IPS-NIHi7 (cell line): ENCODE results near the gene POLR3G.

Source experiments
- DNase-seq: peaks from one replicate; pipeline ENCODE4 v3.0.0; 2012; ENCODE audit warnings: mixed read lengths; ENCODE audit errors: extremely low spot score

POLR3G gene

GRCh38 chr5:90503596-90503995 is 28.9 kb downstream of the POLR3G start:
- DNase-seq = no peak

DNA sequence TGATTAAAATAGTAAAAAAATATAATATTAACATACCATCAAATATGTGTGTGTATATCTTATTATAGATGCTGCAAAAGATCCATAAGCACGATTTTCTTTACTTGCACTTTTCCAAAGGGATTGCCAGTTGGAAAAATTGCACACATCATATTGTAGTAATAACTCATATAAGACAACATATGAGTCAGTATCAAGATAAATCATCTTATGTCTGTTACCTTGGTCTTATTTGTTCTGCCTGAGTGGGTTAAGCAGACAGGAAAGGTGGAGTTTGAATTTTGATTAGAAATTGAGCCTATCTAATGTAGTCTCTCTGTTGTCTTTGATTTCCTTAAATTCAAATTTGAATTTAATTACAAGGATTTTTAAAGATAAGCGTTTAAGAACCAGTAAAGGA is 30.1 kb downstream of the POLR3G start:
- DNase-seq = no peak

- no peak for DNase-seq
Observed at GRCh38 chr5:90506221-90506620, 31.6 kb downstream of the POLR3G start.

- DNase-seq = no peak
Observed at GRCh38 chr5:90510438-90510837, 35.8 kb downstream of the POLR3G start.

- DNase-seq = no peak
Observed at GRCh38 chr5:90514520-90514919, 39.9 kb downstream of the POLR3G start.

GRCh38 chr5:90518661-90519060 is 44.0 kb downstream of the POLR3G start:
- no peak for DNase-seq

GRCh38 chr5:90519081-90519480 is 44.4 kb downstream of the POLR3G start:
- DNase-seq = no peak

DNA sequence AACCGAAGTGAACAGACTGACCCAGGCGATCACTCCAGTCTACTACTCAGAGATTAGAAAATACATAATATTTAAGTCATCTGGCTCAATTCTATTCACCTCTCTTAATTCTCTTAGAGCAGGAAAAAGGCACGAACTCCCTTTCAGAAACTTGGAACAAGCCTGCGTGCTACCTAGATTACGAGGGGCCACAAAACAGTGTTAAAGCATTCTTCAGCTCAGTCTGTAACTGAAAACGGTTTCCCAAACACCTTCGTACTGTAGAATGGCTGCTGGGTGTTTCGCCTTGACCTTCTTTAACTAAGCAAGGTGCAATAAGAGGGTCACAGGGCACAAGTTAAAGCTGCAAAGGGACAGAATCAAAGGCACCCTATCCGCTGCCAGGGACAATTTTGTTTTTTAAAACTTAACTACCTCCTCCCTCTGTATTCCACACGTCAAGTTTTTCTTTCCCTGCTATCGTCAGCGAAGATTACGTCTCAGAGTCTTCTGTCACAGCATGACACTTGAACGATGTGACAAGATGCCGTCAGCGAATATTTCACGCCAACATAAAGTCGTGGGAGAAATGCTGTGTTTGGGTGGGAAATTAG is 54.0 kb downstream of the POLR3G start:
- DNase-seq = no peak

DNA sequence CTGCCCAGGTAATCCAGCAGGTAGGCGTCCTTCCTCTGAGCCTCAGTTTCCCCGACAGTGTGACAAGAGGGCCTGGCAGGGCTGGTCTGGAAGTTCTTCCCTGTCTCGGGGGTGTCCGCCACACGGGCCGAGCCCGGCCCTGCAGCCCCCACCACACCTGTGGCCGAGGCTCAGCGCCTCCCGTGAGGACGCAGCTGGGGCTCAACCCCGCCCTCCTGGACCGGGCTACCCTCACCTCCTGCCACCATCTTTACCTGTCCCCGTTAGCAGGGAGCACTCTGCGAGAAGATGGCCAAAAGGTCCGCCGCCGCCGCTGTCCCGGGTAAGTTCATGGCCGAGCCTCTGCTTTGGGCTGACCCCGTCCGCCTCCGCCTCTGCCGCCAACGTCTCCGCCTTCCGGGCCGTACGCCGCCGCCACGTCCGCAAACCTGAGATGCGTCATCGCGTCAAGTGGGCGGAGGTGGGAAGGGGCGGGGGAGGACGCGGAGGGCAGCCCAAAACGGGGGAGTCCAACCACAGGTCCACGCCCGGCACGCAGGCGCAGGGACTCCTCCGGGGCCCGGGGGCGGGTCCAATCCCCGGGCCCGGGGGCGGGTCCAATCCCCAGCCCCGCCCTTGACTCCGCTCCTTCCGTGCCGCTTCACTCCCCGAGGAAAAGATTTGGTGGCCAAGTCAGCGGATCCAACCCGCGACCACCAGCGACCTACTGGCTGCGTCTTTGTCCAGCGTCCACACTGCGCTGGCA is 54.7 kb downstream of the POLR3G start, which contains the start of gene LYSMD3:
Gene LYSMD3, minus strand, starts transcription at position 391 of the 745 bp plus-strand sequence. CDS start 4,295 bp downstream, outside the sequence.
- DNase-seq = peak; percentile 99

DNA sequence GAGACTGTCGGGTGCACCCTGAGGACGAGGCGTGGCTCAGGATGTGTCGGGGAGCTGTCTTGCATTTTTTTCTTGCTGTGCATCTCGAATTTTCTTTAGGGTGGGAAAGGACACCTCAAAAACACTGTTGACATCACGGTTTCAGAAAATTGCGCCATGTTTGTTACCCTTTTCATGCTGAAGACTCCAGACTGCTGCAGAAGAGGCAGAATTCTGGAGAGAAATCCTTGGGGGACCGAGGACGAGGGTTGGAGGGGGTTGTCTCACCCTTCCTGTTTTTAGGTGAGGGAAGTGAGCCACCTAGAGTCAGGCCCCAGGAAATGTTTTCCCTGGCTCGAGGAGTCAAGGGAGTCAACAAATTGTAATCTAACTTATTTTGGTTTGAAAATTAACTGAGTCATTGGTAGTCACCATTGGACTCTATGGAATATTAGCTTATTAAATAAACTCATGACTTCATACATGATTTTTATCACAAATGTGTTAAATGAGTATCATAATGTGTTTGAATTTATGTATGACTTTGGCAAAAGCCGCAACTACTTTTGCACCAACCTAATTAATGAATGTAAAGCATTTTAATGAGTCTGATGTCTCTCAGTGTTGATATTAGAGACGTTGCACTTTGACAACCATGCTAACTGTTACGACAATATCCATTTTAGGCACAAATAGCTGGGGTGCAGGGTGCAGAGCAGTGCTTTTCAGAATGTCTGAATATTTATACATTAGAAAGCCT is 55.4 kb downstream of the POLR3G start:
- peak; percentile 72 for DNase-seq

- no peak for DNase-seq
Observed at GRCh38 chr5:90530736-90531487, 56.2 kb downstream of the POLR3G start.

GRCh38 chr5:90533794-90534193 is 59.1 kb downstream of the POLR3G start:
- DNase-seq = no peak

GRCh38 chr5:90534922-90535321 is 60.3 kb downstream of the POLR3G start:
- DNase-seq = no peak

GRCh38 chr5:90542827-90543519 is 68.3 kb downstream of the POLR3G start:
- DNase-seq = no peak

DNA sequence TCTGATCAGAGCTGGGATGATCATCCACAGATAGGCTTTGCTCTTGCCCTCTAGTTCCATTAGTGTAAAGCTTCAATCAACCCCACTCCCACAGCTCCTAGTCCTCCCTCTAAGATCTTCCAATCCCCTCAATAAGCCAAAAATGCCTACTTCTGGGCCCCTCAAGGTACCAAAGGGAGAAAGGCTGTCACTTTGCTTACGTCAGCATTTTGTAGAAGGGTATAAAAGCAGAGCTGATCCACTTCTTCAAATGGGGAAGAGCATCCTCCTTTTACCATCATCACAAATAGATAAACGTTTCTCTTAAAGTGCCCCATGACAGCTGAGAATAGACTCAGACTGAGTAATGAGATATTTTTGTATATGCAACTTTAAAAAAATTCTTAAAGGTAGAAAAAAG is 70.8 kb downstream of the POLR3G start:
- DNase-seq = no peak

GRCh38 chr5:90546216-90546837 is 71.7 kb downstream of the POLR3G start:
- DNase-seq = no peak

DNA sequence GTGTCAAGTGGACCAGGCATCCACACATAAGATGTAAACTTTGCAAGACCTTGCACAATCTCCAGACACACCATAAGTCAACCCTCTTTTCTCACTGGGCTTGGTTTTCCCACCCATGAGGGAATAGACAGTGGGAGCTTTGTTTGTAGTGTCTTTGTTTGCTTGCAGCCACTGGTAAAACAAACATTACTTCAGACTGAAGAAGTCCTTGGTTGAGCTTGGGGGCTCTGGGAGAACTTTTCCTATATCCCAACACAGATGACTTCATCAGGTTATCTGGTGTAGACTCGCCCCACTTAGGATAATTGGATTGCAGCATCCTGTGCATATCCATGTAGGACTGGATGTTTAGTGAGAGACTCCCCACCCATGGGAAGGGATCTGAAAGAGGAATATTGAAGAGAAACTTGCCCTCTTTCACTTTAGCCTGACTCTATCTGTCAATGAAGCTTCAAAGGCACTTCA is 72.4 kb downstream of the POLR3G start:
- DNase-seq = no peak

DNA sequence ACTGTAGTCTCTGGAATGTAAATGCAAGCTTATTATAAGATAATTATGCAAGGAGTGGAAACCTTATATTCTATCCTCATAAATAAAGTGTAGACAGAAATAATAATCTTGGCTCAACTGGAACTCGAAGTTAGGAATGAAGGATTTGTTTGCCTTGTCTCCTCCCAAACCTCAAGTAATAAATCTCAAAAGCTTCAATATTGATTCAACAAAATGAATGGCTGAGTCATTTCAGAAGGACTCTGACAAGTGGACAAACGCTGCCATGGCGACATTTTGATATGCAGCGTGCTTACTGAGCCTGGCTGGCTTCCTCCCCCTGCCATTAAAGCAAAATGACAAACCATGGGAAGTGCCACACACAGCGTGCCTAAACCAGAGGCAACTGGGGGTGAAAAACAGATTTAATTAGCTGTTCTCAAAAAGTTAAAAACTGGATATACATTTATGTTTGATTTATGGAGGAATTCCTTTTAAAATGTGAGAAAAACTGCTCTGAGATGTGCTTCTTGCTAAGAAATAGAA is 73.5 kb downstream of the POLR3G start:
- no peak for DNase-seq

DNA sequence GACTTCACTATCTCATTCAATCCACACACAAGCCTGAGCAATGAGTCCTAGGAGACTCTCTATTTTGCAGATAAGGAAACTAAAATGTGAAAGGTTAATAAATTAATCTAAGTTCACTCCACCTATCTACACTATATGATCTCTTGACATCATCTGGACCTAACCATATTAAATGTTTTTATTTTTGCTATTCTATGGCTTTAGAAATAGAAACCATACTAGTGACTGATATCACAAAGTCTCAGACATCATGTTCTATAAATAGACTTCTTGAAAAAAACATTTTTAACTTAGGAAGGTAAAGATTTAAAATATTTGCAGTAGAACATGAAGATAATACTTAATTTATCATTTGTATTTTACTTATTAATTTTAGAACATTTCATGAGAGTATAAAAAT is 74.6 kb downstream of the POLR3G start:
- no peak for DNase-seq

GRCh38 chr5:90549729-90550275 is 75.1 kb downstream of the POLR3G start:
- DNase-seq = no peak
